GM12892 (cell line): ENCODE data around the gene ST13.

Experiments used
- POLR2A ChIP-seq: IDR thresholded peaks from 2 replicates; pipeline ENCODE4 v1.6.1; 2011; ENCODE audit warnings: low read depth, low read length, control low read depth
- POLR2AphosphoS5 ChIP-seq: IDR thresholded peaks from 2 replicates; pipeline ENCODE4 v1.6.1; 2011; ENCODE audit warnings: low read depth, low read length, control low read depth
- TAF1 ChIP-seq: IDR thresholded peaks from 2 replicates; pipeline ENCODE4 v1.6.1; 2011; ENCODE audit warnings: low read depth, mild to moderate bottlenecking, control low read depth, low read length, borderline replicate concordance

DNA sequence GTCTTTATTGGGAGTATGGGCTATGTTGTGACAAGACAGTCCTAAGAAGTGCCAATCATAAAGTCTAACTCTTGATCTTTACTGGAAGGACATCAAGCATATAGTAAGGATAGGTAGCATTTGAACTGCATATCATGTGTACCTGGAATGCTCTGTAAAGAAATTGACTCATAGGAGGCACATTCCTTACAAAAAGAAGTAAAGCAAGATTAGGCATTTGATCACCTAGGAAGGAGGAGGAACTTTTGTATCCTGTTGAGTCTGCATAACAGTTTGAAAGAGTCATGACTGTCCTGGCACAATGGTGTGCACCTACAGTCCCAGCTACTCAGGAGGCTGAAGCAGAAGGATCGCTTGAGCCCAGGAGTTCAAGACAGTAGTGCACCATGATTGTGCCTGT lies 47.7 kb upstream of the ST13 start:
- TF ChIP-seq POLR2A (no peak), POLR2AphosphoS5 (no peak), TAF1 (no peak)
